Activated CD4-positive, alpha-beta memory T cell treated with anti-CD3 and anti-CD28 coated beads for 36 hours (primary cell): ENCODE results near the gene MCRIP2. TPM values are rescaled to one million over a fixed set of nuclear protein-coding genes. Genes with fewer than 3 reads are reported as not detected.

Source experiments
- CTCF ChIA-PET: fragments of 350-600 bp; sonication (Branson Sonifier 250); formaldehyde crosslinking; loops from one replicate; lab custom pipeline; 2021; ENCODE audit warnings: antibody characterized with exemption, inconsistent platforms; lab: Charles Lee
- POLR2A ChIA-PET: fragments of 350-600 bp; sonication (Branson Sonifier 250); formaldehyde crosslinking; loops from one replicate; lab custom pipeline; 2021; ENCODE audit warnings: antibody characterized with exemption; lab: Charles Lee
- DNase-seq: peaks from one replicate; pipeline ENCODE4 v3.0.0-alpha.2; 2020
- H3K27ac Mint-ChIP-seq: one replicate; pipeline ENCODE4 v1.8.0; 2021; ENCODE audit warnings: mixed read lengths
- H3K27me3 Mint-ChIP-seq: one replicate; pipeline ENCODE4 v1.8.0; 2021; ENCODE audit warnings: mixed read lengths
- H3K36me3 Mint-ChIP-seq: one replicate; pipeline ENCODE4 v1.8.0; 2021; ENCODE audit warnings: mixed read lengths
- H3K4me1 Mint-ChIP-seq: one replicate; pipeline ENCODE4 v1.8.0; 2021; ENCODE audit warnings: low read depth, mixed read lengths
- H3K4me3 Mint-ChIP-seq: one replicate; pipeline ENCODE4 v1.8.0; 2021; ENCODE audit warnings: mild to moderate bottlenecking, mixed read lengths
- H3K9me3 Mint-ChIP-seq: one replicate; pipeline ENCODE4 v1.8.0; 2021; ENCODE audit warnings: mixed read lengths
- intact Hi-C: fragments of 100-400 bp; cut with micrococcal nuclease; formaldehyde crosslinking; loops from one replicate; pipeline ENCODE4 v1.15.1; 2023
- total RNA-seq, 2 experiments: library from RNA; stranded (reverse); gene quantifications; one replicate each; pipeline ENCODE4 v1.2.3, GENCODE V29; 2021

Gene MCRIP2
- total RNA-seq, 2 experiments from 2014 or later, result 41.1 to 44.1 TPM

- ChIA-PET CTCF (no interaction called here), POLR2A (no interaction called here)
- H3K4me1 Mint-ChIP-seq, result peaks cover 37% of the 10 kb centered on the region
- no peaks in the 10 kb centered on the region for H3K27me3 Mint-ChIP-seq
- no peaks in the 10 kb centered on the region for H3K9me3 Mint-ChIP-seq
- no peak overlapping the region for H3K4me3 Mint-ChIP-seq
- H3K36me3 Mint-ChIP-seq, result peaks cover 15% of the 10 kb centered on the region
- no peak for DNase-seq
- intact Hi-C loops, result no loop called here
- H3K27ac Mint-ChIP-seq, result no peak overlapping the region
These were observed 36.7 kb downstream of the MCRIP2 start for GRCh38 chr16:678209-678857.

GRCh38 chr16:678858-679813 lies 37.5 kb downstream of the MCRIP2 start:
- H3K4me3 Mint-ChIP-seq, result peak overlapping the region; percentile 68
- H3K9me3 Mint-ChIP-seq, result no peaks in the 10 kb centered on the region
- peaks cover 16% of the 10 kb centered on the region for H3K36me3 Mint-ChIP-seq
- DNase-seq, result peak; percentile 65
- CTCF ChIA-PET, result interaction anchor here (1.1 kb wide), 1 partner anchor 37 kb away, joined by 3 read pairs; no protein-coding TSS in a partner anchor
- H3K27me3 Mint-ChIP-seq, result no peaks in the 10 kb centered on the region
- POLR2A ChIA-PET, result interaction anchor here (1.7 to 2.2 kb wide), 2 partner anchors 16 to 31 kb away, joined by 5 to 8 read pairs; no protein-coding TSS in a partner anchor
- peaks cover 37% of the 10 kb centered on the region for H3K4me1 Mint-ChIP-seq
- intact Hi-C loops, result no loop called here
- H3K27ac Mint-ChIP-seq, result peak overlapping the region; percentile 57

- no peaks in the 10 kb centered on the region for H3K9me3 Mint-ChIP-seq
- no peaks in the 10 kb centered on the region for H3K27me3 Mint-ChIP-seq
- intact Hi-C loops, result loop anchor here (5.0 kb wide), 1 partner anchor 93 kb away; no protein-coding TSS in a partner anchor
- H3K4me3 Mint-ChIP-seq, result peak within 1 kb of the TSS; percentile 82
- H3K4me1 Mint-ChIP-seq, result peaks cover 39% of the 10 kb centered on the region
- DNase-seq, result peak; percentile 94
- ChIA-PET CTCF (interaction anchor here (0.5 to 1.6 kb wide), 5 partner anchors 12 to 323 kb away, joined by 3 to 6 read pairs (median 4); partner anchors contain the start of gene RHOT2), POLR2A (interaction anchor here (0.8 to 2.2 kb wide), 5 partner anchors 10 to 49 kb away, joined by 3 to 12 read pairs (median 5); partner anchors contain the start of gene WDR24)
- H3K27ac Mint-ChIP-seq, result peak within 1 kb of the TSS; percentile 87
- peaks cover 17% of the 10 kb centered on the region for H3K36me3 Mint-ChIP-seq
These were observed 38.4 kb downstream of the MCRIP2 start, which contains the start of gene STUB1 for GRCh38 chr16:679814-680624. TSS of gene STUB1 (plus strand) at chr16:680410. CDS start at chr16:680526, 116 bp downstream.

GRCh38 chr16:680625-680945 lies 39.0 kb downstream of the MCRIP2 start:
- H3K27me3 Mint-ChIP-seq, result no peaks in the 10 kb centered on the region
- intact Hi-C loops, result loop anchor here (5.0 kb wide), 1 partner anchor 93 kb away; no protein-coding TSS in a partner anchor
- POLR2A ChIA-PET, result interaction anchor here (0.8 to 2.2 kb wide), 5 partner anchors 9 to 48 kb away, joined by 3 to 12 read pairs (median 5); partner anchors contain the start of gene WDR24
- DNase-seq, result no peak
- peaks cover 17% of the 10 kb centered on the region for H3K36me3 Mint-ChIP-seq
- CTCF ChIA-PET, result interaction anchor here (0.5 to 1.6 kb wide), 6 partner anchors 13 to 323 kb away, joined by 3 to 6 read pairs (median 4); partner anchors contain the start of gene RHOT2
- H3K4me3 Mint-ChIP-seq, result peak overlapping the region; percentile 82
- no peak overlapping the region for H3K27ac Mint-ChIP-seq
- no peaks in the 10 kb centered on the region for H3K9me3 Mint-ChIP-seq
- H3K4me1 Mint-ChIP-seq, result peaks cover 35% of the 10 kb centered on the region

GRCh38 chr16:680967-681745 lies 39.5 kb downstream of the MCRIP2 start:
- Mint-ChIP-seq H3K27ac (peak overlapping the region; percentile 51), H3K36me3 (peaks cover 19% of the 10 kb centered on the region), H3K27me3 (no peaks in the 10 kb centered on the region), H3K4me1 (peaks cover 38% of the 10 kb centered on the region), H3K9me3 (no peaks in the 10 kb centered on the region), H3K4me3 (peak overlapping the region; percentile 82)
- intact Hi-C loops, result loop anchor here (5.0 kb wide), 1 partner anchor 94 kb away; no protein-coding TSS in a partner anchor
- POLR2A ChIA-PET, result interaction anchor here (0.7 to 2.2 kb wide), 6 partner anchors 9 to 47 kb away, joined by 3 to 12 read pairs (median 4); partner anchors contain the start of gene WDR24
- CTCF ChIA-PET, result interaction anchor here (0.5 to 1.6 kb wide), 6 partner anchors 13 to 322 kb away, joined by 3 to 6 read pairs (median 4); partner anchors contain the start of gene RHOT2
- peak; percentile 46 for DNase-seq

- H3K27ac Mint-ChIP-seq, result peak overlapping the region; percentile 51
- peaks cover 35% of the 10 kb centered on the region for H3K4me1 Mint-ChIP-seq
- peaks cover 19% of the 10 kb centered on the region for H3K36me3 Mint-ChIP-seq
- ChIA-PET CTCF (interaction anchor here (0.6 to 1.6 kb wide), 4 partner anchors 30 to 102 kb away, joined by 3 to 4 read pairs (median 4); no protein-coding TSS in a partner anchor), POLR2A (interaction anchor here (0.7 to 1.8 kb wide), 2 partner anchors 8 to 13 kb away, joined by 3 to 12 read pairs; partner anchors contain the start of gene WDR24)
- no peak for DNase-seq
- H3K27me3 Mint-ChIP-seq, result no peaks in the 10 kb centered on the region
- peak overlapping the region; percentile 82 for H3K4me3 Mint-ChIP-seq
- intact Hi-C loops, result loop anchor here (5.0 kb wide), 1 partner anchor 95 kb away; no protein-coding TSS in a partner anchor
- H3K9me3 Mint-ChIP-seq, result no peaks in the 10 kb centered on the region
These were observed 40.3 kb downstream of the MCRIP2 start for GRCh38 chr16:681746-682427.

GRCh38 chr16:682493-683395 lies 41.1 kb downstream of the MCRIP2 start:
- Mint-ChIP-seq H3K36me3 (peaks cover 21% of the 10 kb centered on the region), H3K4me1 (peaks cover 33% of the 10 kb centered on the region), H3K27ac (peak overlapping the region; percentile 64), H3K9me3 (no peaks in the 10 kb centered on the region), H3K27me3 (no peaks in the 10 kb centered on the region), H3K4me3 (peak overlapping the region; percentile 82)
- intact Hi-C loops, result loop anchor here (5.0 kb wide), 1 partner anchor 95 kb away; no protein-coding TSS in a partner anchor
- no peak for DNase-seq
- CTCF ChIA-PET, result interaction anchor here (0.6 kb wide), 1 partner anchor 42 kb away, joined by 3 read pairs; no protein-coding TSS in a partner anchor
- POLR2A ChIA-PET, result no interaction called here

GRCh38 chr16:683396-684070 lies 41.9 kb downstream of the MCRIP2 start:
- DNase-seq, result no peak
- intact Hi-C loops, result loop anchor here (2.0 to 5.0 kb wide), 2 partner anchors 47 to 96 kb away; partner anchors contain the start of gene METTL26
- Mint-ChIP-seq H3K4me3 (peak overlapping the region; percentile 82), H3K9me3 (no peaks in the 10 kb centered on the region), H3K27ac (peak overlapping the region; percentile 64), H3K27me3 (no peaks in the 10 kb centered on the region), H3K4me1 (peaks cover 33% of the 10 kb centered on the region), H3K36me3 (peaks cover 21% of the 10 kb centered on the region)
- ChIA-PET POLR2A (interaction anchor here (0.6 to 1.3 kb wide), 3 partner anchors 8 to 95 kb away, joined by 3 read pairs; partner anchors contain the start of genes RHBDL1 and RHOT2), CTCF (no interaction called here)
